MM.1S (cell line): ENCODE measurements around the gene GORASP1.

ENCODE experiments used
- DNase-seq: peaks from one replicate; pipeline ENCODE4 v3.0.0-alpha.2; 2015
- H2AFZ ChIP-seq: fragments of 300-600 bp; sonication (generic); 2 replicates; pipeline ENCODE4 v1.6.0; 2016; ENCODE audit warnings: antibody characterized with exemption, low read length
- H3F3A ChIP-seq: fragments of 300-600 bp; sonication (generic); 2 replicates; pipeline ENCODE4 v1.6.1; 2016; ENCODE audit warnings: mild to moderate bottlenecking, antibody characterized with exemption, low read length, moderate library complexity, mixed read lengths; ENCODE audit not compliant: insufficient read depth
- H3K27ac ChIP-seq: fragments of 300-600 bp; sonication (generic); 2 replicates; pipeline ENCODE4 v1.5.1; 2016; ENCODE audit warnings: mild to moderate bottlenecking, low read length
- H3K27me3 ChIP-seq: fragments of 300-600 bp; sonication (generic); replicated peaks from 2 replicates; pipeline ENCODE4 v1.6.0; 2016; ENCODE audit warnings: low read length; ENCODE audit not compliant: insufficient read depth
- H3K36me3 ChIP-seq: fragments of 300-600 bp; sonication (generic); replicated peaks from 2 replicates; pipeline ENCODE4 v1.6.1; 2016; ENCODE audit warnings: mild to moderate bottlenecking, low read length, mixed read lengths; ENCODE audit not compliant: insufficient read depth
- H3K4me1 ChIP-seq: fragments of 300-600 bp; sonication (generic); 2 replicates; pipeline ENCODE4 v1.6.1; 2016; ENCODE audit warnings: low read length, mixed read lengths
- H3K4me2 ChIP-seq: fragments of 300-600 bp; sonication (generic); 2 replicates; pipeline ENCODE4 v1.6.0; 2016; ENCODE audit warnings: low read depth, low read length
- H3K4me3 ChIP-seq: fragments of 300-600 bp; sonication (generic); 2 replicates; pipeline ENCODE4 v1.5.1; 2016; ENCODE audit warnings: low read length, mixed read lengths
- H3K79me2 ChIP-seq: fragments of 300-600 bp; sonication (generic); 2 replicates; pipeline ENCODE4 v1.6.1; 2016; ENCODE audit warnings: mixed run types, low read length, mixed read lengths
- H3K9ac ChIP-seq: fragments of 300-600 bp; sonication (generic); 2 replicates; pipeline ENCODE4 v1.6.1; 2016; ENCODE audit warnings: low read length, mixed read lengths
- H3K9me2 ChIP-seq: fragments of 300-600 bp; sonication (generic); replicated peaks from 2 replicates; pipeline ENCODE4 v1.6.1; 2016; ENCODE audit warnings: mild to moderate bottlenecking, low read length, mixed read lengths; ENCODE audit not compliant: insufficient read depth
- H3K9me3 ChIP-seq: fragments of 300-600 bp; sonication (generic); replicated peaks from 2 replicates; pipeline ENCODE4 v1.6.1; 2016; ENCODE audit warnings: mild to moderate bottlenecking, low read length, mixed read lengths; ENCODE audit not compliant: insufficient read depth
- H4K20me1 ChIP-seq: fragments of 300-600 bp; sonication (generic); 2 replicates; pipeline ENCODE4 v1.6.1; 2016; ENCODE audit warnings: mild to moderate bottlenecking, low read length, moderate library complexity, mixed read lengths; ENCODE audit not compliant: insufficient read depth
- CTCF ChIP-seq: fragments of 300-600 bp; sonication (generic); IDR thresholded peaks from 2 replicates; pipeline ENCODE4 v1.5.1; 2016; ENCODE audit warnings: antibody characterized with exemption, low read length, mixed read lengths
- EZH2 ChIP-seq: fragments of 300-600 bp; sonication (generic); optimal IDR thresholded peaks from 2 replicates; pipeline ENCODE3; 2017; ENCODE audit warnings: low read depth, mild to moderate bottlenecking, antibody characterized with exemption, low read length, mixed read lengths
- EZH2phosphoT487 ChIP-seq: fragments of 300-600 bp; sonication (generic); IDR thresholded peaks from 2 replicates; pipeline ENCODE4 v1.6.1; 2018; ENCODE audit warnings: antibody characterized with exemption, low read length

The GORASP1 gene

GRCh38 chr3:39134305-39134704 is 26.9 kb upstream of the GORASP1 start:
- H3K9ac ChIP-seq: no peak overlapping the region
- H3K36me3 ChIP-seq: no peaks in the 10 kb centered on the region
- H3K9me3 ChIP-seq: no peaks in the 10 kb centered on the region
- no peaks in the 10 kb centered on the region for H3K27me3 ChIP-seq
- H2AFZ ChIP-seq: no peak overlapping the region
- no peaks in the 10 kb centered on the region for H3K79me2 ChIP-seq
- no peak for DNase-seq
- H3K4me3 ChIP-seq: no peak overlapping the region
- no peak for TF ChIP-seq EZH2phosphoT487
- TF ChIP-seq CTCF: no peak
- TF ChIP-seq EZH2: no peak
- no peak overlapping the region for H3K4me2 ChIP-seq
- no peaks in the 10 kb centered on the region for H3K9me2 ChIP-seq
- no peaks in the 10 kb centered on the region for H4K20me1 ChIP-seq
- no peaks in the 10 kb centered on the region for H3K4me1 ChIP-seq
- H3F3A ChIP-seq: no peaks in the 10 kb centered on the region
- H3K27ac ChIP-seq: no peak overlapping the region

GRCh38 chr3:39133822-39134221 is 26.4 kb upstream of the GORASP1 start:
- H3K79me2 ChIP-seq: no peaks in the 10 kb centered on the region
- H3K9me3 ChIP-seq: no peaks in the 10 kb centered on the region
- H3F3A ChIP-seq: no peaks in the 10 kb centered on the region
- no peaks in the 10 kb centered on the region for H3K27me3 ChIP-seq
- no peak overlapping the region for H2AFZ ChIP-seq
- no peak overlapping the region for H3K9ac ChIP-seq
- no peak overlapping the region for H3K27ac ChIP-seq
- no peak for TF ChIP-seq EZH2phosphoT487
- DNase-seq: no peak
- H3K4me2 ChIP-seq: no peak overlapping the region
- no peaks in the 10 kb centered on the region for H3K36me3 ChIP-seq
- H4K20me1 ChIP-seq: no peaks in the 10 kb centered on the region
- no peak overlapping the region for H3K4me3 ChIP-seq
- H3K9me2 ChIP-seq: no peaks in the 10 kb centered on the region
- no peaks in the 10 kb centered on the region for H3K4me1 ChIP-seq

GRCh38 chr3:39133093-39133490 is 25.7 kb upstream of the GORASP1 start:
- H3K4me2 ChIP-seq: no peak overlapping the region
- no peaks in the 10 kb centered on the region for H3F3A ChIP-seq

More at GRCh38 chr3:39133093-39133490, 25.7 kb upstream of the GORASP1 start:
- H2AFZ ChIP-seq: no peak overlapping the region
- no peaks in the 10 kb centered on the region for H3K36me3 ChIP-seq
- H3K9ac ChIP-seq: no peak overlapping the region
- no peaks in the 10 kb centered on the region for H4K20me1 ChIP-seq
- H3K79me2 ChIP-seq: no peaks in the 10 kb centered on the region
- H3K27me3 ChIP-seq: no peaks in the 10 kb centered on the region
- H3K9me2 ChIP-seq: no peaks in the 10 kb centered on the region
- 0 out of 2 replicates have a peak, but pooled peaks cover under 1% of the 10 kb centered on the region for H3K4me1 ChIP-seq
- H3K27ac ChIP-seq: no peak overlapping the region
- H3K9me3 ChIP-seq: no peaks in the 10 kb centered on the region
- no peak overlapping the region for H3K4me3 ChIP-seq
- no peak for DNase-seq
- TF ChIP-seq EZH2: no peak
- no peak for TF ChIP-seq CTCF
- no peak for TF ChIP-seq EZH2phosphoT487
